Left lung (tissue), 10 donors: Measurements from ENCODE around the gene SLC35B3. TPM values are rescaled to one million over a fixed set of nuclear protein-coding genes. Genes with fewer than 3 reads are reported as not detected.

Source experiments
- ATAC-seq: fragments of 200-7000 bp; cut with Tn5 transposase; one replicate; pipeline ENCODE4 v1.9.1; 2020; ENCODE audit warnings: moderate library complexity
- DNase-seq, 4 donors: peaks; one replicate each; pipeline ENCODE4 v3.0.0-alpha.2; 2013 to 2020
- H3K27ac ChIP-seq, 2 donors: fragments of 200-600 bp; sonication (generic) in 1 of 2; one replicate each; pipeline versions ENCODE4 v1.5.0 to v1.8.0; 2020 to 2021
- H3K27me3 ChIP-seq, 2 donors: fragments of 200-600 bp; sonication (generic) in 1 of 2; one replicate each; pipeline versions ENCODE4 v1.5.0 to v1.8.0; 2020 to 2021
- H3K36me3 ChIP-seq, 2 donors: fragments of 200-600 bp; sonication (generic) in 1 of 2; one replicate each; pipeline versions ENCODE4 v1.5.0 to v1.8.0; 2020 to 2021
- H3K4me1 ChIP-seq, 2 donors: fragments of 200-600 bp; one replicate each; pipeline ENCODE4 v1.8.0; 2021
- H3K4me3 ChIP-seq, 2 donors: fragments of 200-600 bp; sonication (generic) in 1 of 2; one replicate each; pipeline versions ENCODE4 v1.5.0 to v1.8.0; 2020 to 2021; ENCODE audit warnings: mild to moderate bottlenecking in 1 of 2
- H3K9me3 ChIP-seq, 2 donors: fragments of 200-600 bp; sonication (generic) in 1 of 2; one replicate each; pipeline versions ENCODE4 v1.5.0 to v1.8.0; 2020 to 2021
- intact Hi-C, 2 donors: fragments of 100-400 bp; cut with DNase I; formaldehyde crosslinking; loops; one replicate each; pipeline versions ENCODE4 v1.11.2 to v1.14.2; 2022
- polyA plus RNA-seq, 6 donors: library from polyadenylated mRNA; unstranded; fragments of 120-200 nt; gene quantifications; one replicate each; pipeline ENCODE4 v1.2.1, GENCODE V29; 2013; ENCODE audit not compliant: insufficient read length in 6 of 6
- total RNA-seq, 2 donors: library from RNA; stranded (reverse); fragmentation: NEBNext Ultra II Directional; extraction: Animal tissue kit (Norgen Biotek cat#: 25700); gene quantifications; one replicate each; pipeline ENCODE4 v1.2.1, GENCODE V29; 2021
- TF ChIP-seq, protein P1 (sequence below), 2 donors: fragments of 200-600 bp; sonication (generic) in 1 of 2; IDR thresholded peaks; one replicate each; pipeline versions ENCODE4 v1.5.0 to v1.8.0; 2021; ENCODE audit warnings: antibody characterized with exemption in 2 of 2
- donor health status: DM: no; HTN: yes; CAD: no.
- donor health status: DM: no; HTN: no; CAD: no.

Gene SLC35B3
- total and polyA plus RNA-seq, 8 donors, result 21.6 to 33.7 (median 31.2) TPM

DNA sequence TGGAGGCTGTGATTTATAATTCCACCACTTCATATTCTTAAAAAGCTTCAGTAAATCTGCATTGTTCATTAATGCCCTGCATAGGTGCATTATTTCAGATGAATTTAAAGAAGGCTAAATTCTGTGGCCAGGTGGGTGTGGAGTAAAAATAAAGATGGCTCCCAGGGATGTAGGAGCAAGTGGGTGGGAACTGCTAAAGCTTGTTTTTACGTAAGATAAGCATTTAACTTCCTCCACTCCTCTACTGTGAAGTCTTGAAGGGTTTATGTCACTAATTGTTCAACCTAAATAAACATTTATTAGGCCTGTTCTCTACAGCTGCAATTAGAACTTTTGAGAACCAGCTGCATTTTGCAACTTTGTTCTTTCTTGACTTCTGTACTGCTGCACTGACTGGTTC lies 6.8 kb upstream of the SLC35B3 start:
- Histone ChIP-seq H3K36me3 (no peaks in the 10 kb centered on the region), H3K9me3 (no peaks in the 10 kb centered on the region), H3K4me1 (no peaks in the 10 kb centered on the region), H3K4me3 (no peak overlapping the region), H3K27ac (no peak overlapping the region), H3K27me3 (no peaks in the 10 kb centered on the region)
- TF ChIP-seq, protein P1, sequence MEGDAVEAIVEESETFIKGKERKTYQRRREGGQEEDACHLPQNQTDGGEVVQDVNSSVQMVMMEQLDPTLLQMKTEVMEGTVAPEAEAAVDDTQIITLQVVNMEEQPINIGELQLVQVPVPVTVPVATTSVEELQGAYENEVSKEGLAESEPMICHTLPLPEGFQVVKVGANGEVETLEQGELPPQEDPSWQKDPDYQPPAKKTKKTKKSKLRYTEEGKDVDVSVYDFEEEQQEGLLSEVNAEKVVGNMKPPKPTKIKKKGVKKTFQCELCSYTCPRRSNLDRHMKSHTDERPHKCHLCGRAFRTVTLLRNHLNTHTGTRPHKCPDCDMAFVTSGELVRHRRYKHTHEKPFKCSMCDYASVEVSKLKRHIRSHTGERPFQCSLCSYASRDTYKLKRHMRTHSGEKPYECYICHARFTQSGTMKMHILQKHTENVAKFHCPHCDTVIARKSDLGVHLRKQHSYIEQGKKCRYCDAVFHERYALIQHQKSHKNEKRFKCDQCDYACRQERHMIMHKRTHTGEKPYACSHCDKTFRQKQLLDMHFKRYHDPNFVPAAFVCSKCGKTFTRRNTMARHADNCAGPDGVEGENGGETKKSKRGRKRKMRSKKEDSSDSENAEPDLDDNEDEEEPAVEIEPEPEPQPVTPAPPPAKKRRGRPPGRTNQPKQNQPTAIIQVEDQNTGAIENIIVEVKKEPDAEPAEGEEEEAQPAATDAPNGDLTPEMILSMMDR (IDR thresholded peaks at IDR 0.05), result no peak
- intact Hi-C loops, result no loop called here
- DNase-seq (no peak), ATAC-seq (peak; percentile 13)

DNA sequence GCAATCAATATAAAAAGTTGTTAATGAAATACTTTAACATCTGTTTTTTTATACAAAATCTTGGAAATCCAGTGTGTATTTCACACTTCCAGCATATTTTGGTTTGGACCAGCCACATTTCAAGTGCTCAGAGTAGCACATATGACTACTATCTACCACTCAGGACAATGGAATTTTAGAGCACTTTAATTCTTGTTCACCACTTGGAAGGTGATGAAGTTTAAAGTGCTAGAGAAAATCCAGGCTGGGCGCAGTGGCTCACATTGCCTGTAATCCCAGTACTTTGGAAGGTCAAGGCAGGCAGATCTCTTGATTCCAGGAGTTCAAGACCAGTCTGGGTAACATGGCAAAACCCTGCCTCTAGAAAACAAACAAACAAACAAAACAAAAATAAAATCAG lies 6.1 kb upstream of the SLC35B3 start:
- Histone ChIP-seq H3K27ac (no peak overlapping the region), H3K9me3 (no peaks in the 10 kb centered on the region), H3K36me3 (no peaks in the 10 kb centered on the region), H3K4me1 (no peaks in the 10 kb centered on the region), H3K27me3 (no peaks in the 10 kb centered on the region), H3K4me3 (no peak overlapping the region)
- intact Hi-C loops, result no loop called here
- TF ChIP-seq, protein P1 (IDR thresholded peaks at IDR 0.05), result no peak
- ATAC-seq (peak; percentile 54), DNase-seq (no peak)

DNA sequence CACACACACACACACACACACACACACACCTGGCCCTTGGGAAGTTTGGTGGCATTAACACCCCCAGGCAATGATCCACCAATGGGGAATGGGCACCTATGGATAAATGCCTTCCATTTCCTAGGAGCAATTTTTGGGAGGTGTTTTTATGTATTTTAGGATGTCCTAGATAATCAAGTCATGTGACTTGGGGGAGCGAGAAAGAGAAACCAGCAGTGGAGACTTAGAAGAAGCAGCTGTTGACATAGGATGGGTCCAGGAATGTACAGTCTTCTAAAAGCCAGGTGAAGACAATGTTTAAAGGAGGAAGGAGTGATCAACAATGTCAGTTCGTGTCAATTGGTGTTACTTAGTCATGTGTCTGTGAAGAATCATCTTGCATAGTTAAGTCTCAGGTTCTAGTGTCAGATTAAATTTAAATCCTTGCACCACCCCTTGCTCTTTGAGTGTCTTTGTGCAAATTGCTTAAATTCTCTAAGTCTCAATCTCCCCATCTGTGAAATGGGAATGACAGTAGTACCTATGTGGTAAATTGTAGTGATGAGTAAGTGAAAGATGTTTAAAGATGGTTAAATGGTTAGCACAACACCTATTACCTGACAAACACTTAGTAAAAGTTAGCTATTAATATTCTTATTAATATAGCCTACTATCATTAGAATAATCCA lies 4.4 kb upstream of the SLC35B3 start:
- Histone ChIP-seq H3K27ac (no peak overlapping the region), H3K4me3 (no peak overlapping the region), H3K4me1 (peaks cover 0 to 6% of the 10 kb centered on the region in 2 donors), H3K9me3 (no peaks in the 10 kb centered on the region), H3K27me3 (no peaks in the 10 kb centered on the region), H3K36me3 (no peaks in the 10 kb centered on the region)
- intact Hi-C loops, result no loop called here
- TF ChIP-seq, protein P1 (IDR thresholded peaks at IDR 0.05), result no peak
- ATAC-seq (no peak), DNase-seq (no peak)

DNA sequence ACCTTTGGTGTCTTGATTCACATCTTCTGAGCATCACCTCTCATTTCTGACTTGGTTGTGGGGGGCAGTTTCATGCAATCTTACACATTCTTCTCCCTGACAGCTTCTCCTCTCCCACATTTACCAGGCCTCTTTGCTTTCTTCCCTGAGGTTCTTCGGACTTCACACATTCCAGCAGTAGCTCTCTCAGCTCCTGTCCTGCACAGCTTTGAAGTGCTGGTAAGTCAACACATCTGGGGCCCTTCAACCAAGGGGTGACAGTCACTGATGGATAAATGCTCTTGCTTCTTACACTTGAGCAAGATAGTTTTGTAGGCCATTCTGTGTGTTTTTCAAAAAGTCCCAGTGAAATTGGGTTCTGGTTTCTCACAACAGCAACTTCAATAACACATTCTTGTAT lies 2.5 kb upstream of the SLC35B3 start:
- DNase-seq, result no peak
- Histone ChIP-seq H3K27me3 (no peaks in the 10 kb centered on the region), H3K4me1 (peaks cover 0 to 25% of the 10 kb centered on the region in 2 donors), H3K9me3 (no peaks in the 10 kb centered on the region), H3K4me3 (no peak overlapping the region), H3K36me3 (no peaks in the 10 kb centered on the region), H3K27ac (no peak overlapping the region)
- TF ChIP-seq, protein P1 (IDR thresholded peaks at IDR 0.05), result no peak
- no peak for ATAC-seq
- intact Hi-C loops, result no loop called here

DNA sequence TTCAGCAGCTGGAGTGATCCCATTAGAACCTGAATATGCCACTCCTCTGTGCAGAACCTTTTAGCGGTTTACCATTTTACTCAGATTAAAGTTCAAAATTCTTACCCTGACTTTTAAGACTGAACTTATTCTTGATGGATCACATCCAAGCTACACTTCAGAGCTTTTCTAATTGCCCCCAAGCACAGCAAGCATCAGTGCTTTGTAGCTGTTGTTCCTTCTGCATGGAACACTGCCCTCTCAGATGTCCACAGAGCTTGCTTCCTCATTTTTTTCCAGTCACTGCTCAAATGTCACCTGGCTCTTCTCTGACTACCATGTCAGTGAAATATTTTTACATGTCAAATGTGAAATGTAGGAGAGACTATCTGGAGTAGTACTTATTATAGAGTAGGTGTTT lies 1.6 kb upstream of the SLC35B3 start:
- intact Hi-C loops, result no loop called here
- Histone ChIP-seq H3K4me3 (no peak overlapping the region), H3K9me3 (no peaks in the 10 kb centered on the region), H3K27ac (no peak overlapping the region), H3K27me3 (no peaks in the 10 kb centered on the region), H3K36me3 (no peaks in the 10 kb centered on the region), H3K4me1 (peaks cover 0 to 28% of the 10 kb centered on the region in 2 donors)
- ATAC-seq (no peak), DNase-seq (no peak)
- TF ChIP-seq, protein P1 (IDR thresholded peaks at IDR 0.05), result no peak
